Tibial nerve (tissue), 4 donors: Measurements from ENCODE around the gene PRPS1.

Experiments used
- CTCF ChIP-seq, 5 experiments: fragments of 200-600 bp in 3 of 5; fragments of 450-650 bp in 2 of 5; sonication (generic) in 3 of 5; IDR thresholded peaks; one replicate each; pipeline ENCODE4 v1.5.1; 2016 to 2019; ENCODE audit warnings: antibody characterized with exemption in 5 of 5, mild to moderate bottlenecking in 3 of 5, moderate library complexity in 2 of 5
- EP300 ChIP-seq, 2 donors: sonication (generic); formaldehyde crosslinking; IDR thresholded peaks; one replicate each; pipeline ENCODE4 v1.6.1; 2017; ENCODE audit warnings: antibody characterized with exemption in 2 of 2, mild to moderate bottlenecking in 1 of 2
- POLR2A ChIP-seq, 2 donors: fragments of 450-650 bp; IDR thresholded peaks; one replicate each; pipeline ENCODE4 v1.6.1; 2017; ENCODE audit warnings: antibody characterized with exemption in 2 of 2, mild to moderate bottlenecking in 2 of 2, moderate library complexity in 2 of 2

- TF ChIP-seq CTCF (IDR thresholded peaks at IDR 0.05) = no peak
- TF ChIP-seq POLR2A (IDR thresholded peaks at IDR 0.05) = no peak
- TF ChIP-seq EP300 (IDR thresholded peaks at IDR 0.05) = no peak
Observed at GRCh38 chrX:107654566-107654871, 26.2 kb downstream of the PRPS1 start.
